Measurements from ENCODE around the gene PARP3.

The PARP3 gene

DNA sequence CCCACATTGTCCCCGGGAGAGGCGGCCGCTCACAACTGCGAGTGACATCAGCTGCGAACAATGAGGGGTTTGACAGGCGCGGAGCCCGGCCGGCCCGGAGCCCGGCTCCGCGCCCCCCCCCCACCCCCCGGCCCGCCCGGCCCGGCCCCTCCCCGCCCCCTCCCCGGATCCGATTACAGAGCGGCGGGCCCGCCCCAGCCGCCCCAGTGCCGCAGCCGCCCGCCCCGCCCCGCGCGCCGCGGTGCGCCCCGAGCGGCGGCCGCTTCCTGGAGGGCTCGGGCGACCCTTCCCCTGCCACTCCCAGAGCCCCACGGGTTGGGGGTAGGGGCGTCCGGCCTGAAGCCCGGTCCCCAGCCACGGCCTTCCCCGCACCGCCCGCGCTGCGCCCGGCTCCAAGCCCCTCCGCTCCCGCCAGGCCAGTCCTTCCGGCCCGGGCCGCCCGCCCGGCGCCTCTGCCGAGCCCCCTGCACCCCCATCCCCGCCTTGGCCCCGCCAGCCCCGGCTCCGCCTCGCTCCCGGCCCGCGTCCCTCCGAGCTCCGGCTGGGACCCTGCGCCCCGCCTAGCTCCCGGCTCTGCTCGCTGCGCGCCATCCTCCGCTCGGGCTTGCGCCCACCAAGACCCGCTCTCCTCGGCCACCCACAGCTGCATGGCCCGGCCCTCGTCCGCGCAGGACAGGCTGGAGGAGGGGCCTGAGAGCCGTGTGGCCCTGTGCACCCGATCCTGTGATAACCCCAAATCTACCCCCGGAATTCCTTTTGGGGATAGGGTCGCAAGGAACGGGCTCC is 25.4 kb downstream of the PARP3 start, which contains the start of gene PCBP4:
PCBP4 (minus strand) TSS at position 71 of the 786 bp plus-strand sequence. CDS start 6,214 bp downstream, outside the sequence.
- no peak for DNase-seq

DNA sequence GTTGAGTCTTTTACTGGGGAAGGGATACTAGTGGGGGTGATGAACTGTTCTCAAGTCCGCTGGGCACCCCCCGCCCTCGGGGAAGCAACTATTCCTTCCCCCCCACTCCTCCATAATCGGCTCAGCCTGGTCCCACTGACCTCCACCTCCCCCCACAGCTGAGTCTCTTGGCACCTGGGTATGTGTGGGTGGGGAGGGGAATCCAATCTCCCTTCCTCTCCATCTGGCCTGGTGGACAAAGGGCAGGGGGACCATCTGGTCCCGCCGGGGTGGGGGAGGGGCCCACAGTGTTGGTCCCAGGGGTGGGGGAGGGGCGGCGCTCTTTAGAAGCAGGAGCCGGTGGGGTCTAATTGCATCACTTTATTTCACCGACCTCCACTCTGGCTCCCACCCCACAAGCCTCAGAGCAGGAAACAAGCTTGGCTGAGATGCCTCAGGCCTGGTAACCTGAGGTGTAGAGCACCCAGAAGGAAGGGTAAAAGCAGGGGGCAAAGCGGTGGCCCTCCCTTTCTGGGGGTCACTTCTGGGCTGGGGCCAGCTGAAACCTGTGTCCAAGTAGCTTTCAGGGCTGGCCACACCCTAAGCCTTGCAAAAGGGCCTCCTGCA is 26.1 kb downstream of the PARP3 start:
- no peak for DNase-seq

GRCh38 chr3:51968883-51969678 is 26.9 kb downstream of the PARP3 start:
- DNase-seq, result no peak

- no peak for DNase-seq
Observed at GRCh38 chr3:51969841-51970240, 27.7 kb downstream of the PARP3 start.

GRCh38 chr3:51970606-51971300 is 28.6 kb downstream of the PARP3 start:
- no peak for DNase-seq

DNA sequence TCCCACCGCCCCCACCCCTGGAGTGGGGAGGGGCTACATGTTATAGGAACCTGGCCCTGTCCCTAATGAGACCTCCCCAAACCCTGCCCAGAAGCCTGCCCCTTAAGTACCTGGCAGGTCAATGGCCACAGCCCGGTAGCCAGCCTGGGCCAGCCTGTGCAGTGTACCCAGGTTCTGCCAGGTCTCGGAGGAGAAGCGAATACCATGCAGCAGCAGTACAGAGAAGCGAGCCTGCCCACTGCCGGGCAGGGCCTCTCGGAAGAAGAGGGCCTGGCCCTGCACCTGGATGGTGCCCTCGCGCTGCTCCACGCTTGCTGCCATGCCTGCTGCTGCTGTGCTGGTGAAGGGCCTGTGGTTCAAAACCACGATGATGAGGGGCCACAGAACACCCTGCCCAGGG is 29.2 kb downstream of the PARP3 start:
- no peak for DNase-seq

- DNase-seq, result no peak
Observed at GRCh38 chr3:51974277-51974962, 32.3 kb downstream of the PARP3 start.

GRCh38 chr3:51974963-51975851 is 33.0 kb downstream of the PARP3 start, which contains the start of gene ABHD14A:
TSS of gene ABHD14A (plus strand) at chr3:51975064. CDS start at chr3:51975136, 72 bp downstream.
- peak; percentile 92 for DNase-seq

DNA sequence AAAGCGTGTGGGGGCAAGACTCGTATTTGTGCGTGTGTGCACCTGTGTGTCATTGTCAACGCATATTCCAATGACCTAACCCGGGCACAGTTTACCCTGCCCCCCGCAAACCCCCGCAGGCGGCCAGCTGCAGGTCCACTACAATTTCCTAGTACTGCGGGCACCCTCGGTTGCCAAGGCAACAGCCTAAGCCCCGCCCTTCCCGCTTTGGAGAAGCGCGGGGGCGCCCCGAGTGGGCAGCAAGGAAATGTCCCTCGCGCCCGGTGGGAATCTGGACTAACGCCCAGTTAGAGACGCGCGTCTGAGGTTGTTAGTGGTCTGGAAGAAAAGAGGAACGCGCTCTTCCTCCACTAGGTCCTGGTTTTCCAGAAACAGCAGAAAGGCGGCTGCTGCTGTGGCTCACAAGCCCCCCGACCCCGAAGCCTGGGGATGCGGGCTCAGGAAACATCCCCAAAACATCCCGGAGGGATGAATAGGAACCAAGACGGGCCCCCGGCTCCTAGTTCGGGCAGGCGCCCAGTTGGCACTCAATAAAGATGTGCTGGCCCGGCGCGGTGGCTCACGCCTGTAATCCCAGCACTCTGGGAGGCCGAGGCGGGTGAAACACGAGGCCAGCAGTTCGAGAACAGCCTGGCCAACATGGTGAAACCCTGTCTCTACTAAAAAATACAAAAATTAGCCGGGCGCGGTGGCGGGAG is 33.8 kb downstream of the PARP3 start:
- no peak for DNase-seq

GRCh38 chr3:51977446-51978142 is 35.4 kb downstream of the PARP3 start:
- DNase-seq, result no peak

DNA sequence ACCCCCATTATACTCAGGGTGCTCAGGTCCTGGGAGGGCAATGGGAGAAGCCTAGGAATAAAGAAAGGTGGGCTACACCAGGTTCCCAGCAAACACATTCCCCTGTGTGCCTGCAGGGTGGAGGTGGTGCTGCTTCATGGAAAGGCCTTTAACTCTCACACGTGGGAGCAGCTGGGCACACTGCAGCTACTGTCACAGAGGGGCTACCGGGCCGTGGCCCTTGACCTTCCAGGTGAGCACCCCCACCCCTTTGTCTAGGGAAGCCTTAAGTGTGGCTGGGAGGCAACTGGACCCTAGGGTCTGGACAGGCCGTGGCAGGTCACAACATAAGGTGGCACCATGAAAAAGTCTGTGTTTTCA is 36.0 kb downstream of the PARP3 start:
- no peak for DNase-seq

DNA sequence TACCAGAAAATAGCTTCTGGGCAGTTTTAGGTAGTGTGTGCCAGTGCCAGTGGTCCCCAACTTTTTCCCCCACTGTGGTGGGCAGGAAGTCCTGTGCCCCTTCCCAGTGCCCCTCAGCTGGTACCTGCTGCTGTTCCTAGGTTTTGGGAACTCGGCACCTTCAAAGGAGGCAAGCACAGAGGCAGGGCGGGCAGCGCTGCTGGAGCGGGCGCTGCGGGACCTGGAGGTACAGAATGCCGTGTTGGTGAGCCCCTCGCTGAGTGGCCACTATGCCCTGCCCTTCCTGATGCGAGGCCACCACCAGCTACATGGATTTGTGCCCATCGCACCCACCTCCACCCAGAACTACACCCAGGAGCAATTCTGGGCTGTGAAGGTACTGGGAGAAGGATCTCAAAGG is 38.1 kb downstream of the PARP3 start:
- no peak for DNase-seq

- peak; percentile 97 for DNase-seq
Observed at GRCh38 chr3:51982352-51982837, 40.2 kb downstream of the PARP3 start.

GRCh38 chr3:51982838-51983577 is 40.8 kb downstream of the PARP3 start, which contains the start of gene ACY1:
TSS of gene ACY1 (plus strand) at chr3:51983535. CDS start at chr3:51984065, 530 bp downstream.
- DNase-seq, result peak; percentile 99

- no peak for DNase-seq
Observed at GRCh38 chr3:51983578-51984268, 41.6 kb downstream of the PARP3 start.

- no peak for DNase-seq
Observed at GRCh38 chr3:51984269-51984647, 42.1 kb downstream of the PARP3 start.

DNA sequence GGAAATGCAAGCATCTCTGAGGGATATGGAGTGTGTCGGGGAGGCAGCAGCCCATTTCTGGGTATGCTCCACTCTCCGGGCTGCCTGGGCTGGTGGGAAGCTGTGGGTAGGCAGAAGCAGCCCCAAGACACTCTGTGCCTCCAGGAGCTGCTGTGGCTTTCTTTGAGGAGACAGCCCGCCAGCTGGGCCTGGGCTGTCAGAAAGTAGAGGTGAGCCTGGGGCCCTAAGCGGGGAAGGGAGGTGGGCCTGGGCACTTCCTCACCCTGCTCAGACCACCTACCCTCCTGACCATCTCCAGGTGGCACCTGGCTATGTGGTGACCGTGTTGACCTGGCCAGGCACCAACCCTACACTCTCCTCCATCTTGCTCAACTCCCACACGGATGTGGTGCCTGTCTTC is 42.9 kb downstream of the PARP3 start:
- DNase-seq, result no peak
